NOMO-1 treated with DMSO at 0.1 percent for 48 hours (cell line): Measurements from ENCODE around the gene CCM2.
"Not testable (repeated sequence)": the region's sequence is repeated elsewhere in the genome, so short reads cannot be mapped to it uniquely, and the experiment has no call there.

Experiments
- DNase-seq: peaks from one replicate; lab custom pipeline; 2025; ENCODE audit not compliant: unreplicated experiment; lab: John Stamatoyannopoulos, UW

CCM2 gene

DNA sequence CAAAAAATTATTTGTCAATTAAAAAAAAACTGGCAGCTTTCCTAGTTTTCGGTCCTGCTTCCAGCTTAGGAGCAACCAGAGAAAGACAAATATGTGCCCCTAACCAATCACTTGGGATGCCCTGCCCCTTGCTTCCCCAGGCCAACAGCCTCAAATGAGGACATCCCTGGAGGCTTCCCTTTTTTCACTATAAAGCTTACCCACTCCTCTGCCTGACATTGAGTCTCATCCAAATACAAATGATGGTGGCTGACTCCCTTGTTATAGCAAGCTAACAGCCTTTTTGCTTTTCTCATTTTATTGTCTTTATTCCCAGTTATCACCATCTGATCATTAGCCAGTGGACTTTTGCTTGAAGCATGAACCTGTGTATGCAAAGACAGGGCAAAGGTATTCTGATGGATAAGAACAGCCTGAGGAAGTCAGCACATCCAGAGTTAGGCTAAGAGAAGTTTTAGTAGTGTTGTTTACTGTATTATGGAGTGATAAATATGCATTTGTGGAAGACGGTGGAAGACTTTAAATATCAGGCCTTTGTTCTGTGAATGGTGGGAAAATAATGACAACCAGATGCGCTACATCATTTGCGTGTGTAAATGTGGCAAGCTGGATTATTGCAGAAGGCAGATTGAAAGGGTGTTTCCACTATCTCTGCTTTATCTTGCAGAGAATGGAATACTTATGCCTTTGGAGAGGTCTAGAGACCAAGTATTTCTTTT lies 1.7 kb upstream of the CCM2 start:
- DNase-seq: no peak

DNA sequence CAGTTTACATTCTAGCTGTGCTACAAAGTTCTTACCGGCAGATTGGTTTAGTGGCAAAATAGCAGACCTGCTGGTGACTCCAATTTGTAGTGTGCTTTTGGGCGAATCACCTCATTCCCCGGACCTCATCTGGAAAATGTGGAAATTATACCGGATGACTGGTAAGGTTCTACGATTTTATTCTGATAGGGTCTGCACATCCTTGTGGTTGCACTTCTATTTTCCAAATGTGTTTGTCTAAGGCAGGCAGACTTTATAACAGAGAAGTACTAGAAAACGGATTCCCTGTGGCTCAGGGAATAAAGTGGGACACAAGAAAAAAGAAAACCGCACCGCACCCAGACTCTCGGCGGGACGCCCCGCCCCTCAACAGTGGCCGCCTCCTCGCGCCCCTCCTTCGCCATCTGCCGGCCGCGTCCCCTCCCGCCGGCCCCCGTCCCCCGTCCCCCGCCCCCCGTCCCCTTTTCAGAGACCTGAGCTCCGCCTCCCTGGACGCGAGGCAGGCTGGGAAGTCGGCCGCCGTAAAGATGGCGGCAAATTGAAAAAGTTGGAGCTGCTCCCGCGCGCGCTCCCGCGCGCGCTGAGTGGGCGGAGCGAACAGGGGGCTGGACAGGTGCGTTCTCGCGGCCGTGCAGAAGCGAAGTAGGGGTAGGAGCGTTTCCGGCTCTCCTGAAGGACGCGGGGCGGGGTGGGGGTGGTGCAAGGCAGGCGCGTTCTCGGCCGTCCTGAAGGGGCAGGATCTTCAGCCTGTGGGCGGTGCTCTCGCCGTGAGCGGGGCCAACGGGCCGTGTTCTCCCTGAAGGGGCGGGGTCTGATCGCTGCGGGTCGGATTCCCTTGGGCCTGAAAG lies 532 bp upstream of the CCM2 start:
- DNase-seq: peak; percentile 98

DNA sequence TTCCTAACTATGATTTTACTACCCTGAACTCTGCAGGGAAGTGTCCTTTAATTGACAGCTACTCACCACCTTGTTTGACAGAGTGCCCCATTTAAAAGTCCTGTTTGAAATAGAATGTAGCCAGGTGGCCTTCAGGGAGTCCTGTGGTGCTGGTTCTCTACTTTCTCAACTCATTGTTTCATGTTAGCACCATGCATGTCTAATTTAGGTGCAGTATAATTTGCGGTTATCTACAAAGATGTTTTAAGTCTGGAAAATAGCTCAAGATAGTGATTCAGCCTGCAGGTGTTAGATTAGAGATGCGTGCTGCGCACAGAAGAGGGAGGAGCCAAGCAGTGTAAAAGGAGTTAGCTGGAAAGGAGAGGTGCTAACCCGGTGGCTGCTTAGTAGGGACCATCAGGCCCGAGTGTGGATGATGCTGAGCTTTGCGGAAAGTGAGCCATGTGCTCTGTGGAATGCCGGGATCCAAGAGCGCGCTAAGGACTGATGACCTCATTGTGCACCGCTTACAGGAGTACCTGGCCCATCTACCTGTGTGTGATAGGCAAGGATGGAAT lies 1.2 kb downstream of the CCM2 start:
- DNase-seq: peak; percentile 25

DNA sequence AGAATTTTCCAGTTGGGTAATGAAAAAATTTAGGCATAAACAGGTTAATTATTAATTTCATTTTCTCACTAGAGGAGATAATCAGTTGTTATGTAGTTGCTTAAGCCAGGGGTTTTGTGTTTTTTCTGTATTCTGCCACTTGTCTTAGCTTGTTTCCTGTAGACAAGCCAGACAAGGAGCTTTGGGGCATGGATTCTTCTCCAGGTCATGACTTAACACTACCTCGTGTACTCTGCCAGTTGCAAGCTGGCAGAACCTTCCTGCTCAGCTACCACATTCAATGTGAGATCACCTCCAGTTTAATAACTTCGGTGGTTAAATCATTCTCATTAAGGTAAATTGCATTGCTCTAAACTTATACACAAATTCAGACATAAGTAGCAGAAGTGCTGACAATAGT lies 1.8 kb downstream of the CCM2 start:
- no peak for DNase-seq

DNA sequence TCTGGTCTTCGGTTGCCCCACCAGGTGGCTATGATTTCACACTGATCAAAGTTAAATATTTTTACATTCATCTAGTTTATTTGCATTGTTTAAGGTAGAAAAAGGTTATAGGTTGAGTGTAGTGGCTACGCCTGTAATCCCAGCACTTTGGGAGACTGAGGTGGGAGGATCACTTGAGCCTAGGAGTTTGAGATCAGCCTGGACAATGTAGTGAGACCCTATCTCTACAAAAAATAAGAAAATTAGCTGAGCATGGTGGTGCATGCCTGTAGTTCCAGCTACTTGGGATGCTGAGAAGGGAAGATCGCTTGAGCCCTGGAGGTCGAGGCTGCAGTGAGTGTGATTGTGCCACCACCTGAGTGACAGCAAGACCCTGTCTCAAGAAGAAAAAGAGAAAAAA lies 3.8 kb downstream of the CCM2 start:
- no peak for DNase-seq

DNA sequence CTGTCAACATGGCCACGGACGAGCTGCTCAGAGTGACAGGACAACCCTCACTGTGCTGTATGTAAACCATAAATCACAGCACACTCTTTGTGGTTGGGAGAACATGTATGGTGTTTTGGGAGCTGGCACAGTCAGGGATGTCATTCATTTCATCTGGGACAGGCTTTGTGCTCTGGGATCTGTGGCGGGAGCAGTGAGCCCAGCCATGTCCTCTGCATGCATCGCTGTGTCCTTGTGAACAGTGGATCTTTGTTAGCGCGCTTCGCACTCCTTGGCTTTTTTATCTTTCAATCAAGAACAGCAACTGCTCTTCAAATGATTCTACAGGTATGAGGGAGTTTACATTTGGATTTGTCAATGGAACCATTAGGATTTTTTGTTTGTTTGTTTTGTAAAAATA lies 7.1 kb downstream of the CCM2 start:
- DNase-seq: no peak

DNA sequence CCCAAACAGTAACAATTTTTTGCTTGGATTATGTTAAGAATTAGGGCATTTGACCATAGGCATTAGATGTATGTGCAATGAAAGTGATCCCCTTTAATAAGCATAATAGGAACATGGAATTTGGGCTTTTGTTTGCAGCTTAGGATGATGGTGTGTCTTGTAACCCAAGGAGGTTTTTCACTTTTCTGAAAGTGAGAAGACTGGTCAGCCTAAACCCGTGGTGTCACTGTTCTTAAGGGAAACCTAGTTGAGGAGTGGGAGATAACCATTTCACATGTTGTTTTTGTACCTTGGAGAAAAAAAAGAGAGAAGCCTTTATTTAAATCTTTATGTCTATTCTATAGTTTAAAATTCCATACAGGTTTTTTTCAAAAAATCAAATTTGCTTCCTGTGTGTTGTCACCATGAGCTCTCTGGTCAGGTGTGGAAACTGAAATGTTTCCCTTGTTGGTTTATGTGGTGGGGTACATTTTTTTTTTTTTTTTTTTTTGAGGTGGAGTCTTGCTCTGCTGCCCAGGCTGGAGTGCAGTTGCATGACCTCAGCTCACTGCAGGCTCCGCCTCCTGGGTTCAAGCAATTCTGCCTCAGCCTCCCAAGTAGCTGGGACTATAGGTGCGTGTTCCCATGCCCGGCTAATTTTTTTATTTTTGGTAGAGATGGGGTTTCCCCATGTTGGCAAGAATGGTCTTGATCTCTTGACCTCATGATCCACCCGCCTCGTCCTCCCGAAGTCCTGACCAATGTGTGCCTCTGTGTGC lies 7.7 kb downstream of the CCM2 start:
- no peak for DNase-seq

DNA sequence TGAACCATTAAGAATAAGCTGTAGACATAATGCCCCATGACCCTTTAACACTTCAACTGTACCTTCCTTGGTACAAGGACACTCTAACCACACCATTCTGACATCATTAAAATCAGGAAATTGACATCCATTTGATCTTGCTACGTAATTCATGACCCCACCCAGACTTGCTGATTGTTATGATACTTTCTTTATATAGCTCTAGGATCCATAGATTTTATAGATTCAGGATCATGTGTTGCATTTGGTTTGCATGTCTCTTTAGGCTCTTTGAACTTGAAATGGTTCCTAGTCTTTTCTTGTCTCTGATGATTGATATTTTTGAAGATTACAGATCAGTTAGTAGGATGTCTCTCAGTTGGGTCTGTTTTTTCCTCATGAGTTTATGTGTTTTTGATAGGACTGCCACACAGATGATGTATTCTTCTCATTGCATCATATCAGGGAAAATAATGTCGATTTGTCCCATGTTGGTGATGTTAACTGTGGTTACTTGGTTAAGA lies 13.5 kb downstream of the CCM2 start:
- no peak for DNase-seq

DNA sequence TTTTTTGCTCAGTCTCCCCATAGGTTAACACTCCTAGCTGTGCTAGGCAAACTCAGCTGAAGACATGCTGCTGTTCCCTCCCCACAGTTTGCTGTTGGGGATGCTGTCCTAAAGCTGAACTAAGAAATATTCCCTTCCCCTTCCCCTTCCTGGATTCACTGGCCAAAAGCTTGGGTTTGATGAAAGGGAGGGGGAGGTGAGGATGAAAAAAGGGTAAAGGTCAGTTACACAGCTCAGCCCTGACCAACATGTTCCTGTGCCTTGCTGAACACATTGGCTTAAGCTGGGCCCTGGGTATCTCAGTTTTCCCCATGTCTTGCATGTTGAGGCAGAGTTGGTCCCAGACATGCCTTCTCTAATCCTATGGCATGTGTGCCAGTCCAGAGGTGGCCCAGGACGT lies 15.3 kb downstream of the CCM2 start:
- no peak for DNase-seq

DNA sequence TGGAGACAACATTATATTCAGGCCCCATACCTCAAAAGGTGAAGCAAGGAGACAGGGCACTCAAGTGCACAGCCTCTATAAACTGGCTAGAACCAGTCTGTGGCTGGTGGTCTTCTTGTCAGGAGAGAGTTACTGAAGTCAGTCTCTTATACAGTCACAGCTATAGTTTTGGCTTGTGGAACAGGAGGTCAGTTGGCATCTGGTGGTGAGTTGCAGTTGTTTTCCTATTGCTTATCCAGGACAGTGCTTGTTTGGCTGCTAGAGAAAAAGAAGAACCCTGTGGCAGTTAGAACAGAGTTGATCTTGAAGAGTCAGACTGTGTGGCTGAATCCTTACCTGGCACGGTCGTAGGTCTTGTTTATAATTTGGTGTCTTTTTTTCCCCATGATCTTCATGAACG lies 17.3 kb downstream of the CCM2 start:
- DNase-seq: no peak

DNA sequence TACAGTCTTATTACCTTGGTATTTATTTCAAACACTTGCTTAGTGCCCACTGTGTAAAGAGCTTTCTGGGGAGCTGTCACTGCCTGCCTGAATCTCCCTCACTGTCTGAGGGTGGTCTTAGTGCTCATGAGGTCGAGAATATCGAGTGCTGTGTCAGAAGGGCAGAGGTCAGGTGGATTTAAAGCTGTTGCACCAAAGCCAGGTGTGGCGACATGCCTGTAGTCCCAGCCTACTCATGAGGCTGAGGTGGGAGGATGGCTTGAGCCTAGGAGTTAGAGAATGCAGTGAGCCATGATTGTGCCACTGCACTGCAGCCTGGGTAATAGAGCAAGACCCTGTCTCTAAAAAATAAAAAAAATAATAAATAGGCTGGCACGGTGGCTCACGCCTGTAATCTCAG lies 20.9 kb downstream of the CCM2 start:
- no peak for DNase-seq

DNA sequence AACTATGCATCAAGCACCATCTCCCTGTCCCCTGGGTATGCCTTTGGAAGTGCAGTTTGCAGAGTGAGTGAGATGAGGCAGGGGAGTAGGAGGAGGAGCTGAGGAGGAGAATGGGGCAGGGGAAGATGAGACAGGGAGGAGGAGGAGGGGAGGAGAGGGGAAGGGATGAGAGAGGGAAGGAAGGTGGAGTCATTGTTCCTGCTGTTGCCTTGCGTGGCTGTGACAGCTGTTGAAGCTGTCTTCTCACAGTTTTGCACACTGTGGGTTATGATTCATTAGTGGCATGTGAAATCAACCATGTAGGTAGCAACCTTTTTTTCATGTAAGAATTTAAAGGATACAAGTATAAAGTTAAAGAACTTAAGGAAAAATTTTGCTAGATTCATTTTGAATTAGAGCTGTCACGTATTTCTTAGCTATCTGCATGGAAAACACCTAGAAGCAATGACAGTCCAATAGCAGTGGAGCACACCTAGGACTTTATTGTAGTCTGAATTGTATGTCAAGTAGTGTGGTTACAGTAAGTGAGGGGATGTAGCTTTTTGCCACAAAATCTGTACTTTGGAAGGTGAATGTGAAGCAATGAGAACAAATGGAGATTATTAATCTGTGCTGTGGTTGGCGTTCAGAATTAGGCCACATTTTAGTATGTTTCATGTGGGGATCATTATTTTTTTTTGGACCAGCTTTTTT lies 21.7 kb downstream of the CCM2 start:
- DNase-seq: peak; percentile 38

DNA sequence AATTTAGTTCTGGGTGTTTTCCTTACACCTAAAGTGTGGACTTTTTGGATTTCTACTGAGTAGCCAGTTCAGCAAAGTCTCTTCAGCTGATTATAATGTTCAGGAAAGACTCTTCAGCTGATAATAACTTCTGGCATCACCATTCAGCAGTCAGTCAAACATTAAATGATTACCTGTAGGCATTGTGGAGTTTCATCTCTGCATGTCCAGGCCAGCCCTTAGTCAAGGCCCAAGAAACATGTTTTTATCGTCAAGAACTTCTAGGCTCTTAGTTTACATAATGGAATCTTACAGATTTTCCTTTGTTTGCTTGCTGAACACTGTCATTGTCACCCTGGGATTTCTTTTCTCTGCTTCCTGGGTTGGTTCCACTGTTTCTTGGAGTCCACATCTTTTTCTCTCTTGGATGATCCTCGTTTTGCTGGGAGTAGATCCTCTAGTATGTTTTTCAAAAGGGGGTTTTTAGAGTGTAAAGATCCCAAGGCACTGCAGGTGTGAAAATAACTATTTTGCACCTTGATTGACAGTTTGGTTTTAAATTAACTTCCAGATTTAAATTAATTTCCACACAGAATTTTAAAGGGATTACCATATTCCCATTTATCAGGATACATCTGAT lies 24.2 kb downstream of the CCM2 start:
- no peak for DNase-seq

DNA sequence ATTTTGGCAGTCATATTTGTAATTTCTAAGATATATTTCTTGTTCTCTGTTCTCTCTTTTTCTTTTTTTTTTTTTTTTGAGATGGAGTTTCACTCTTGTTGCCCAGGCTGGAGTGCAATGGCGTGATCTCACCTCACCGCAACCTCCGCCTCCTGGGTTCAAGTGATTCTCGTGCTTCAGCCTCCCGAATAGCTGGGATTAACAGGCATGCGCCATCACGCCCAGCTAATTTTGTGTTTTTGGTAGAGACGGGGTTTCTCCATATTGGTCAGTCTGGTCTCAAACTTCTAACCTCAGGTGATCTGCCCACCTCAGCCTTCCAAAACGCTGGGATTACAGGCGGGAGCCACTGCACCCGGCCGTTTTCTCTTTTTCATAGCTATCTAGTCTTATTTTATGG lies 25.5 kb downstream of the CCM2 start:
- not testable (repeated sequence) for DNase-seq

DNA sequence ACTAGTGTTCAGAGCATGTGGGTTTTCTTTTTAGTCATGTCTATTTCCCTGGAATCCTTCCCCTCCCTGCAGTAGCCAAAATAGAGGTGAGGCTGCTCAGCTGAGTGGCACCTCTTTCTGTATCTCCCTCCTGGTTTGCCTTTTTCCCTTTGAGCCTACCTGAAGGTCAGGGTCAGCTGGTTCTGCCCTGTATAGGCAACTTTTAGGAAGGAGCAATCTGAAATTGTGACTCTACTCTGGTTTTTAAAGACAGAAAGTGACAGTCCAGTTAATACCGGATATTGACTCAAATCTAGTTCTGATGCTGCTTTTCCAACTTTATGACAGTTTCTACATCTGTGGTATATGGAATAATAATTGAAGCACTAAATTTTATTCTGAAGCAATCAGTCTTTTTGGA lies 26.0 kb downstream of the CCM2 start:
- no peak for DNase-seq

DNA sequence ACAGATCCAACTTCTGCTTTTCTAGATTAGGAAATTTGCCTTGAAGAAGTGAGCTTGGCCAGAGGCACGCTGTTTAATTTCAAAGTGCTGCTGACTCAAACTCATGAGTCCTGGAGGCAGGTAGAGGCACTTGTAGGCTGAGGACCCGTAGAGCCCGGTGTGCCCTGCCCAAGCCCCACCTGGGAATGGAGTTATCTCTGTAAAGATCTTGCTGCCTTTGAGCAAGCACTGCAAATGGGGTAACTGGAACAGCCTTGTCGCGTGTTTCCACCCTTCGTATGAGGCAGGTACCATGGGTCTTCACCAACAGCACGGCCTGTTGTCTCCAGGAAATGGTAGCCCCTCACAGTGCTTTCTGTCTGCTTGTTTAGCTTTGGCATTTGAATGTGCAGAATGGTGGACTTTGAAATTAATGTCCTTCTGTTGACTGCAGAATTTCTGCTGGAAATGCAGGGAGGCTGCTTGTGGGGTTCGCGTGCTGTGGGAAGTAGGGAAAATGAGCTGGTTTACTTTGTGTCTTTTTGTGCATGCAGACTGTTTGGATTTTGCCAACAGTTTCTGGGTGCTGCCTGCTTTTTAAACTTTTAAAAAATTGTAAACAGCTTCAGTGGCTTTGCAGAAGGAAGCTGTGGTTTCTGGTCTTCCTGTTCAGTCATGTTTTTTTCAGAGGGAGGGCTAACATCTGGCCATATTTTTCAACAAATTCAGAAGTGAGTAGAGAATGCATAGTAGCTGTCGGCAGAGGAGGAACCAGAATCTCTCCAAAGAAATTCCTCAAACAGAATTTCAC lies 27.2 kb downstream of the CCM2 start:
- DNase-seq: peak; percentile 89

DNA sequence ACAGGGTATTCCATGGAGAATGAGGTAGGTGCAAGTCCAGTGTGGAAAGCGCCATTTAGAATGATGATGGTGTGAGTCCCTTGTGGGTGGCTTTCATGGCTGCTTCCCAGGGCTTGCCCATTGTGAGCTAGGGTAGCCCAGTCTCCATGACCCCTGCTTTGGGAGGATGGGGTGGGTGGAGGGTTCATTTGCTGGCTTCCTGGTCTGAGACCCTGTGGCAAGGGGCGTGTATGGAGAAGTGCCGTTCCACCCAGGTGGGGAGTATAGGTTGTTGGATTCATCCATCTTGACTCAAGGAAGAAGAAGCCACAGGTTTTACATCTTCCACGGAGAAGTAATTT lies 27.7 kb downstream of the CCM2 start:
- DNase-seq: no peak

DNA sequence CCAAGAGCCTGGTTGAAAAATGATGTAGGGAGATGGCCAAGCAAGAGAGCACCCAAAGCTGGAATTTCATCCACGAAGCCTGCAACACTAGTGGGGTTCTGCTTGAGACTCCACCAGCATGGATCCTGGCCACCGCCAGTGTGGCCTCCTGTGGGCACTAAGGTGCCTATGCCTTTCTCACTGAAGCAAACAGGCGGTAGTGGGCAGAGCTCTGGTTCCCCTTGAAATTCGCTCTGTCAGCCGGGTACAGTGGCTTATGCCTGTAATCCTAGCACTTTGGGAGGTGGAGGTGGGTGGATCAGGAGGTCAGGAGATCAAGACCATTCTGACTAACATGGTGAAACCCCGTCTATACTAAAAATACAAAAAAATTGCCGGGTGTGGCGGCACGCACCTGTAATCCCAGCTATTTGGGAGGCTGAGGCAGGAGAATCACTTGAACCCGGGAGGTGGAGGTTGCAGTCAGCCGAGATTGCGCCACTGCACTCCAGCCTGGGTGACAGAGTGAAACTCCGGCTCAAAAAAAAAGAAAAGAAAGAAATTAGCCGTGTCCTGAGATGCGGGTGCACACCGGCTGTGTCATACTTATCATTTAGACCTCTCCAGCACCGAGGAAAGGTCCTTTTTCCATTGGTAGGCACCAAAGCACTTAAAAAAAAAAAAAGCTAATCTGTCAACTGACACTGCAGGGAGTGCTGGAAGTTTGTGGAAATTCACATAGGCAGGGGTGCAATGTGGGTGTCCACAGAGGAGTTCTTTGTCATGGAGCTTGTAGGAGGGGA lies 28.3 kb downstream of the CCM2 start:
- no peak for DNase-seq

DNA sequence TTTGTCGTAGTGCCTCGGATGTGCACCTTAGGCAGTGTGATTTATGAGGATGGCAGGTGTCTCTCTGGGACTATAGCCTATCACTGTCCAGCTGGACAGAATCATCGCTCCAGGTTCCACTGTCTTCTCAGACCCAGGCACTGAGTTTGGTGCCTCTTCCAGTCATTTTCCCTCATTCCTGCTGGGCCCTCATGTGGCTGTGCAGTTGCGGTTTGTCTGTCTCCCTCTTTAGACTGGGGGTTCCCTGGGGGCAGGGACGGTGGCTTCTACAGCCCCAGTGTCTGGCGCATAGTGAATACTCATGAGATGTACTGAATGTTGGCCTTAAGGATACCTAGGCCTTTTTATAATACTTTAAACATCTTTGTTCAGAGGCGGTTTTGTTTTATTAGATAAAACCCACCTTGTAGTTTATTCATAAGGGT lies 28.9 kb downstream of the CCM2 start:
- DNase-seq: no peak
